ENCODE data around the gene TRAPPC10. TPM values are rescaled to one million over a fixed set of nuclear protein-coding genes. Genes with fewer than 3 reads are reported as not detected.
"Not testable (repeated sequence)": the region's sequence is repeated elsewhere in the genome, so short reads cannot be mapped to it uniquely, and the experiment has no call there.

Gene TRAPPC10
- total RNA-seq, 1 donor from 2014 or later = 22.2 TPM

GRCh38 chr21:44155231-44155993 lies 143.3 kb downstream of the TRAPPC10 start:
- DNase-seq (ENCODE audit: low spot score); intact Hi-C loops (cut with DNase I): not testable (repeated sequence)

DNA sequence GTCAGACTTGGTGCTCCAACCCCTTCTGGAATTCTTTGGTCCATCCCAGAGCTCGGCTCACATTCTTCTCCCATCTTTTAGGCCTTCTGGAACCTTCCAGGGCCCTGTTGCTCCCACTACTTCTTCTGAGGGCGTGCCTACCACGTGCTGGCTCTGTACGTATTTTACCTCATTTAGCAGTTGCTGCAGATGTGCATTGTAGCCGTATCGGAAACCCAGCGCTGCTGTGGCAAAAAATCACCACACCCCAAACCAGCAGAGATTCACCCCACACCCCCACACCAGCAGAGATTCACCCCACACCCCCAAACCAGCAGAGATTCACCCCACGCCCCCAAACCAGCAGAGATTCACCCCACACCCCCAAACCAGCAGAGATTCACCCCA lies 143.9 kb downstream of the TRAPPC10 start:
- intact Hi-C loops (cut with DNase I); DNase-seq (ENCODE audit: low spot score): not testable (repeated sequence)

Other genes with a start within 250 kb of the TRAPPC10 start
- 34.6 TPM for gene CSTB, start 236.0 kb upstream of the TRAPPC10 start, total RNA-seq
- gene RRP1, start 222.7 kb upstream of the TRAPPC10 start, total RNA-seq = 10.3 TPM
- gene AGPAT3, start 147.1 kb upstream of the TRAPPC10 start, total RNA-seq = 51.5 TPM
- 1.6 TPM for gene PWP2, start 95.1 kb downstream of the TRAPPC10 start, total RNA-seq
- 11.5 TPM for gene GATD3, start 121.4 kb downstream of the TRAPPC10 start, total RNA-seq
- 1.5 TPM for gene ICOSLG, start 228.6 kb downstream of the TRAPPC10 start, total RNA-seq
- not detected for gene DNMT3L, start 249.6 kb downstream of the TRAPPC10 start, total RNA-seq

Measured in cardiac septum (tissue), 1 donor.